K562 (cell line): ENCODE data around the gene HSPA4. TPM values are rescaled to one million over a fixed set of nuclear protein-coding genes. Genes with fewer than 3 reads are reported as not detected.
A peak's percentile ranks its signal among the peaks of the same experiment; 100 is the strongest.

Source experiments
- CC2D1A ChIP-seq: fragments of 450-650 bp; IDR thresholded peaks from 2 replicates; pipeline ENCODE4 v1.6.1; 2017; ENCODE audit warnings: mild to moderate bottlenecking
- CEBPB ChIP-seq: fragments of 450-650 bp; IDR thresholded peaks from 2 replicates; pipeline ENCODE4 v1.6.1; 2016; ENCODE audit warnings: missing genetic modification characterization, missing compliant biosample characterization
- DNMT1 ChIP-seq: fragments of 450-650 bp; IDR thresholded peaks from 2 replicates; pipeline ENCODE4 v1.6.1; 2016; ENCODE audit warnings: antibody characterized with exemption, mild to moderate bottlenecking
- ETV6 ChIP-seq, 3 experiments: fragments of 150-350 bp in 1 of 3; sonication (generic) in 1 of 3; formaldehyde crosslinking in 1 of 3; IDR thresholded peaks; 2 replicates each; pipeline versions ENCODE4 v1.6.1 to v1.8.0; 2014 to 2022; ENCODE audit warnings: borderline replicate concordance in 2 of 3, low read depth in 2 of 3, antibody characterized with exemption in 1 of 3, low read length in 1 of 3, mild to moderate bottlenecking in 1 of 3, missing genetic modification reagents in 1 of 3
- HDAC1 ChIP-seq, 2 experiments: fragments of 450-650 bp; IDR thresholded peaks; 2 replicates each; pipeline ENCODE4 v1.6.1; 2016 to 2017; ENCODE audit warnings: inconsistent platforms in 1 of 2, mild to moderate bottlenecking in 1 of 2, moderate library complexity in 1 of 2
- MED1 ChIP-seq: sonication (generic); formaldehyde crosslinking; IDR thresholded peaks from 2 replicates; pipeline ENCODE4 v1.8.1; 2023; ENCODE audit warnings: missing genetic modification reagents, borderline replicate concordance
- NELFE ChIP-seq: IDR thresholded peaks from 2 replicates; pipeline ENCODE4 v1.6.1; 2011; ENCODE audit warnings: mild to moderate bottlenecking; ENCODE audit not compliant: insufficient read depth, insufficient read length
- NEUROD1 ChIP-seq: fragments of 150-350 bp; IDR thresholded peaks from 2 replicates; pipeline ENCODE4 v1.6.1; 2014; ENCODE audit warnings: borderline replicate concordance, low read length, low read depth; ENCODE audit not compliant: partially characterized antibody
- NFXL1 ChIP-seq: fragments of 450-650 bp; formaldehyde crosslinking; IDR thresholded peaks from 2 replicates; pipeline ENCODE4 v1.4.0; 2021; ENCODE audit warnings: mild to moderate bottlenecking
- NRF1 ChIP-seq, 2 experiments: fragments of 450-650 bp; IDR thresholded peaks in 1 of 2; conservative IDR thresholded peaks in 1 of 2; 2 replicates each; pipeline ENCODE4 v1.6.1; 2014; ENCODE audit warnings: mild to moderate bottlenecking in 2 of 2
- PCBP2 ChIP-seq: fragments of 200-400 bp; formaldehyde crosslinking; IDR thresholded peaks from 2 replicates; pipeline ENCODE4 v1.6.1; 2018; ENCODE audit warnings: low read length, low read depth, mild to moderate bottlenecking, moderate library complexity; ENCODE audit not compliant: poor library complexity, severe bottlenecking
- PURB ChIP-seq: sonication (generic); formaldehyde crosslinking; IDR thresholded peaks from 2 replicates; pipeline ENCODE4 v1.9.0; 2021; ENCODE audit warnings: low read depth, mild to moderate bottlenecking, missing genetic modification reagents
- RBM14 ChIP-seq: fragments of 200-400 bp; formaldehyde crosslinking; IDR thresholded peaks from 2 replicates; pipeline ENCODE4 v1.6.1; 2018; ENCODE audit warnings: low read depth, mild to moderate bottlenecking, low read length, moderate library complexity, borderline replicate concordance; ENCODE audit not compliant: insufficient read depth
- RBM15 ChIP-seq: fragments of 200-400 bp; formaldehyde crosslinking; IDR thresholded peaks from 2 replicates; pipeline ENCODE4 v1.6.1; 2018; ENCODE audit warnings: mild to moderate bottlenecking, low read length, moderate library complexity; ENCODE audit not compliant: insufficient read depth
- RFX7 ChIP-seq: fragments of 250-450 bp; sonication (Bioruptor Pico); IDR thresholded peaks from 2 replicates; pipeline ENCODE4 v1.5.1; 2021; ENCODE audit warnings: mild to moderate bottlenecking
- TAF1 ChIP-seq: IDR thresholded peaks from 2 replicates; pipeline ENCODE4 v1.6.1; 2011; ENCODE audit warnings: mild to moderate bottlenecking, low read length, moderate library complexity; ENCODE audit not compliant: insufficient read depth, control insufficient read depth, severe bottlenecking; ENCODE audit errors: extremely low read depth
- TOE1 ChIP-seq, 2 experiments: fragments of 450-650 bp in 1 of 2; sonication (generic) in 1 of 2; formaldehyde crosslinking in 1 of 2; IDR thresholded peaks; 2 replicates each; pipeline versions ENCODE4 v1.7.1 to v1.8.0; 2016 to 2022; ENCODE audit warnings: borderline replicate concordance in 2 of 2, mild to moderate bottlenecking in 2 of 2, antibody characterized with exemption in 1 of 2, inconsistent platforms in 1 of 2, low read depth in 1 of 2, missing genetic modification reagents in 1 of 2, moderate library complexity in 1 of 2
- ZEB2 ChIP-seq: fragments of 450-650 bp; IDR thresholded peaks from 2 replicates; pipeline ENCODE4 v1.6.1; 2016
- ZNF143 ChIP-seq: sonication (generic); formaldehyde crosslinking; IDR thresholded peaks from 2 replicates; pipeline ENCODE4 v1.9.0; 2022; ENCODE audit warnings: mild to moderate bottlenecking, missing genetic modification reagents
- ZSCAN29 ChIP-seq: fragments of 450-650 bp; IDR thresholded peaks from 2 replicates; pipeline ENCODE4 v1.6.1; 2017
- polyA plus RNA-seq, 8 experiments: library from polyadenylated mRNA; depleted of rRNA in 4 of 8; stranded (reverse) in 5 of 8; unstranded in 3 of 8; fragments of >200 nt; fragmentation: Nextera tagmentation in 2 of 8; fragmentation: Illumina TruSeq in 1 of 8; extraction: Ambion mirVana in 2 of 8; extraction: Trizol in 1 of 8; gene quantifications; 2 replicates each; pipeline versions ENCODE4 v1.2.1 to v1.2.3, GENCODE V29; 2011 to 2014; ENCODE audit warnings: inconsistent platforms in 1 of 8, missing spikeins in 1 of 8
- total RNA-seq, 7 experiments: library from RNA; depleted of rRNA in 6 of 7; stranded (reverse); fragments of >200 nt in 6 of 7; fragmentation: Illumina TruSeq in 2 of 7; extraction: Trizol in 2 of 7; gene quantifications; 2 replicates each; pipeline versions ENCODE4 v1.2.1 to v1.2.3, GENCODE V29; 2011 to 2021; ENCODE audit warnings: low replicate concordance in 1 of 7
- TF ChIP-seq, protein P1 (sequence below): fragments of 450-650 bp; formaldehyde crosslinking; conservative IDR thresholded peaks from 2 replicates; pipeline ENCODE4 v1.4.0; 2022; ENCODE audit warnings: mild to moderate bottlenecking, missing genetic modification characterization
- TF ChIP-seq, protein P2 (sequence below): fragments of 450-650 bp; IDR thresholded peaks from 2 replicates; pipeline ENCODE4 v1.6.1; 2016
- TF ChIP-seq, protein P3 (sequence below): fragments of 250-450 bp; sonication (Bioruptor Pico); IDR thresholded peaks from 2 replicates; pipeline ENCODE4 v1.5.0; 2020; ENCODE audit warnings: mild to moderate bottlenecking

Gene HSPA4
- total and polyA plus RNA-seq, 9 of the 15 experiments (the other 6 are each of a cell fraction or from before 2014, with no cell fraction given) = 90.3 to 286 (median 148) TPM

DNA sequence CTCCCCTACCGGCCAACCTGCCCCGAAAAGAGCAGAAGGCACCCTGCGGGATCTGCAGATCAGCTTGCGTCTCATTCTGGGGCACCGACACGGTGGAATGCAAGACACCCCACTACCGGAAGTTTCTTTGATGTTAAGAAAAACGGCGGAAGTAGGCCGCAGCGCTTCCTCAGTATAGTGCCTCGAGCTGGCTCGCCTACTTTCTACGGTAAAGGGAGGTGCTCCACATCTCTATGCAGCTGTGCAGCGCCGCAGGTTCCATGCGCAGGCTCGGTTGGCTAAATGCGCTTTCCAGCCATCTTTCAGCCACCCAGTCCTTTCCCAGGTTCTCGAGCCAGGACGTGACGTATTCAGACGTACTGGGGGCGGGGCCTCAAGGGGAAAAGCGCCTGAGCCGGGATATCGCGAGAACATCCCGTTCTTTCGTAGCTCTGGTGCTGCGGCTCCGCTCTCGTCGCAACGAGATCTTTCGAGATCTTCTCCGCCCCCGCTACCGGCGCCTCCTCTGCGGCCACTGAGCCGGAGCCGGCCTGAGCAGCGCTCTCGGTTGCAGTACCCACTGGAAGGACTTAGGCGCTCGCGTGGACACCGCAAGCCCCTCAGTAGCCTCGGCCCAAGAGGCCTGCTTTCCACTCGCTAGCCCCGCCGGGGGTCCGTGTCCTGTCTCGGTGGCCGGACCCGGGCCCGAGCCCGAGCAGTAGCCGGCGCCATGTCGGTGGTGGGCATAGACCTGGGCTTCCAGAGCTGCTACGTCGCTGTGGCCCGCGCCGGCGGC is at the start of gene HSPA4 (continued):
- TF ChIP-seq, protein P1, sequence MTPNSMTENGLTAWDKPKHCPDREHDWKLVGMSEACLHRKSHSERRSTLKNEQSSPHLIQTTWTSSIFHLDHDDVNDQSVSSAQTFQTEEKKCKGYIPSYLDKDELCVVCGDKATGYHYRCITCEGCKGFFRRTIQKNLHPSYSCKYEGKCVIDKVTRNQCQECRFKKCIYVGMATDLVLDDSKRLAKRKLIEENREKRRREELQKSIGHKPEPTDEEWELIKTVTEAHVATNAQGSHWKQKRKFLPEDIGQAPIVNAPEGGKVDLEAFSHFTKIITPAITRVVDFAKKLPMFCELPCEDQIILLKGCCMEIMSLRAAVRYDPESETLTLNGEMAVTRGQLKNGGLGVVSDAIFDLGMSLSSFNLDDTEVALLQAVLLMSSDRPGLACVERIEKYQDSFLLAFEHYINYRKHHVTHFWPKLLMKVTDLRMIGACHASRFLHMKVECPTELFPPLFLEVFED (CRISPR knock-in tag) = no peak
- TF ChIP-seq ZSCAN29 (no peak), ZEB2 (no peak; the same call in 1 of the 2 replicates), HDAC1 (IDR thresholded peaks at IDR 0.05) (peak in 1 of 2 experiments; percentile 42; a peak in 1 of 4 replicates), NELFE (no peak), PCBP2 (no peak), ZNF143 (0 out of 2 replicates have a peak, but pooled peaks have one; percentile 56), TAF1 (peak; percentile 95), CEBPB (tag) (no peak), NFXL1 (no peak), ETV6 (IDR thresholded peaks at IDR 0.05; ENCODE audit: borderline replicate concordance in 1 of 2, low read depth in 2 of 2, low read length in 1 of 2) (no peak; a peak in 1 of 4 replicates), ETV6 (CRISPR knock-in tag; IDR thresholded peaks at IDR 0.05; ENCODE audit: borderline replicate concordance) (peak; percentile 38; the same call in 1 of the 2 replicates), TOE1 (IDR thresholded peaks at IDR 0.05; ENCODE audit: borderline replicate concordance) (no peak), TOE1 (CRISPR knock-in tag; IDR thresholded peaks at IDR 0.05; ENCODE audit: borderline replicate concordance, low read depth) (0 out of 2 replicates have a peak, but pooled peaks have one; percentile 25), RFX7 (CRISPR knock-in tag) (no peak), DNMT1 (no peak), RBM14 (no peak), PURB (no peak), CC2D1A (no peak), NRF1 (conservative IDR thresholded peaks at IDR 0.05 in 1 of 2, IDR thresholded peaks at IDR 0.05 in 1 of 2) (peak; percentile 91 to 92), RBM15 (no peak), NEUROD1 (peak; percentile 70), MED1 (0 out of 2 replicates have a peak, but pooled peaks have one; percentile 60)
- TF ChIP-seq, protein P2, sequence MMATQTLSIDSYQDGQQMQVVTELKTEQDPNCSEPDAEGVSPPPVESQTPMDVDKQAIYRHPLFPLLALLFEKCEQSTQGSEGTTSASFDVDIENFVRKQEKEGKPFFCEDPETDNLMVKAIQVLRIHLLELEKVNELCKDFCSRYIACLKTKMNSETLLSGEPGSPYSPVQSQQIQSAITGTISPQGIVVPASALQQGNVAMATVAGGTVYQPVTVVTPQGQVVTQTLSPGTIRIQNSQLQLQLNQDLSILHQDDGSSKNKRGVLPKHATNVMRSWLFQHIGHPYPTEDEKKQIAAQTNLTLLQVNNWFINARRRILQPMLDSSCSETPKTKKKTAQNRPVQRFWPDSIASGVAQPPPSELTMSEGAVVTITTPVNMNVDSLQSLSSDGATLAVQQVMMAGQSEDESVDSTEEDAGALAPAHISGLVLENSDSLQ = 0 out of 2 replicates have a peak, but pooled peaks have one; percentile 16
- TF ChIP-seq, protein P3, sequence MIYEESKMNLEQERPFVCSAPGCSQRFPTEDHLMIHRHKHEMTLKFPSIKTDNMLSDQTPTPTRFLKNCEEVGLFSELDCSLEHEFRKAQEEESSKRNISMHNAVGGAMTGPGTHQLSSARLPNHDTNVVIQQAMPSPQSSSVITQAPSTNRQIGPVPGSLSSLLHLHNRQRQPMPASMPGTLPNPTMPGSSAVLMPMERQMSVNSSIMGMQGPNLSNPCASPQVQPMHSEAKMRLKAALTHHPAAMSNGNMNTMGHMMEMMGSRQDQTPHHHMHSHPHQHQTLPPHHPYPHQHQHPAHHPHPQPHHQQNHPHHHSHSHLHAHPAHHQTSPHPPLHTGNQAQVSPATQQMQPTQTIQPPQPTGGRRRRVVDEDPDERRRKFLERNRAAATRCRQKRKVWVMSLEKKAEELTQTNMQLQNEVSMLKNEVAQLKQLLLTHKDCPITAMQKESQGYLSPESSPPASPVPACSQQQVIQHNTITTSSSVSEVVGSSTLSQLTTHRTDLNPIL (CRISPR knock-in tag) = no peak
